NCI-H526 treated with DMSO at 0.1 percent for 48 hours (cell line): Measurements from ENCODE around the gene TTLL6.
"Not testable (repeated sequence)": the region's sequence is repeated elsewhere in the genome, so short reads cannot be mapped to it uniquely, and the experiment has no call there.

Source experiments
- DNase-seq: peaks from one replicate; lab custom pipeline; 2025; lab: John Stamatoyannopoulos, UW

The TTLL6 gene

DNA sequence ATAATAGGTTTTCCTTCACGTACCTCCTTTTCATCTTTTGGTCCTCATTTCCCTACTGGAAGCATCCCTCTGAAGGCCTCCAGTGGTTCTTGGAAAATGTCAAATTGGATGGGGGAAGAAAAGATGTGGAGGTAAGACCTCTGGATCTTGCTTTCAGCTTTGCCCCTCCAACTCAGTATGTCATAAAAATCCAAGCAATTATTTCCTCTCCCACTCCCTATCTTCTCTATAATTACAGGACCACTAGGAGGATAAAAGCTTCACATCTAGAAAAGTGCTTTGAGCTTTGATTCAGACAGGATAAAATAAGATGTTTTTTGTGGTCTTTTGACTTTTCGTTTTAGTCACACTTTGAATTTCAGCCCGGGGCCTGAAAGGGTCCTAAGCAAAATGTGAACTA is 1.7 kb downstream of the TTLL6 start:
- DNase-seq: no peak

DNA sequence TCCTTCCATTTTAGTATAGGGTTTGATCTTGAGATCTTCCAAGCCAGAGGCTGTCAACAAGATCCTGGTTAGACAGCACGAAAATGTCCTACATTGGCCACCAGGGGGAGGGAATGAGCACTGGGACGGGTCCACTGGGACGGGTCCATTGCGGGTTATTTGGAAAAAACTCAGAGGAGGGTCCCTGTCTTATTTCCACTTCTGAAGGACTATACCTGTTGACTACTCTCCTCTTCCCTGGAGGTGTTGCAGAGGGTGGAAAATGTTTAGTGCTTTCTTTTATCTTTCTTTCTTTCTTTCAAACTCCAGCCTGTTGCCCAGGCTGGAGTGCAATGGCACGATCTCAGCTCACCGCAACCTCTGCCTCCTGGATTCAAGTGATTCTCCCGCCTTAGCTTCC is 2.5 kb downstream of the TTLL6 start:
- DNase-seq: peak; percentile 23

DNA sequence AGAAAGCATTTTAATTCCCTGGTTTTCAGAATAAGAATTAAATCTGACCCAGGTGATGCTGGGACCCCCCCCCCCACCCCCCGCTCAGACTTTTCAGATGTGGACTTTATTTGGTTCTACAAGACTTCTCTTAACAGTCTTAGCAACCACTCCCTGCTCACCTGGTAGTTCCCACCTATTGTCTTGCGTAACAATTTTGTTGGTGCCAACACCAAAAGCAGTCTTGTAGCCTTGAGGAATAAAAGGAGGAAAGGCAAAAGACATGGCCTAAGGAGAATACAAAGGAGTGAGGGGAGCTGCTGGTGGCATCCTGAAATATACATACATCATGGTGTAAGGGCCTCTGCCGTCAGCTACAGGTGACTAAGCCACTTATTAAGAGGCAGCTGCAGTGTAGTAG is 5.0 kb downstream of the TTLL6 start:
- no peak for DNase-seq

DNA sequence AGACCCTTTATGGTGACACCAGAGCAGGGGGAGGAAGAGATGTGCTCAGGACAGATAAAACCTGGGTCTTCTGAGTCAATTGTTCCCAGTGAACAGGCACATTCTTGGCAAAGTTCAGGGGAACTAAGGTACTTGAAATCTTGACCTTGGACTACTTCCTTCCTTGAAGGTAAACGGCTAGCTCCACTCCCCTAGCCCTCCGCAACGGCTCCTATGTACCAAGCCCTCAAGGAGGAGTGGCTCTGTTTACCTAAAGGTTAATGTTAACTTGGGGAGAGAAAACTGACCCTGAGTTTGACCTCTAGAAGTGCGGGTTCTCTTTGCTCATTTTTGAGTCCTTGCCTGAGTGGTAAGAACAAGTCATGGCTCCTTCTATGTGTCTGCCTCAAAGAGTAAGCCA is 7.8 kb downstream of the TTLL6 start:
- no peak for DNase-seq

DNA sequence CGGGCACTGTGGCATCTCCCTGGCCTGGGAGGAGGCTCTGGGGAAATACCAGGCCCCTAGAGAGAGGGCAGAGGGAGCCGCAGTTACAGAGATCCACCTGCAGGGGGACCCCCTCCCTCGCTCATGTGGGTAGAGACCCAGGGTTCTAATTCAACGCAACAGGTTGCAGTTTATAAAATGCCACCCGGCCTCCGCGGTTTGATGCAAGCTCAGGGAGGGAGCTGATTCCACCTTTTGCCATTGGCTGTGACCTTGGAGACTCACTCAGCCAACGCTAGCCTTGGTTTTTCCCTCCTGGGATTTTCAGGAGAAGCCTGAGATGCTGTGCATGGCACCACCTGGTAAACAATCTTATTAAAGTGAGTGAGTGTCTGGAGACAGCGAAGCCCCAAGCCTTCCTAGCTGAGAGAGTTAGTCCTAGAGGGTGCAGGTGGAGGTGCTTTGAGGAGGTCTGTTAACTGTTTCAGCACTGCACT is 12.1 kb downstream of the TTLL6 start:
- peak; percentile 21 for DNase-seq

DNA sequence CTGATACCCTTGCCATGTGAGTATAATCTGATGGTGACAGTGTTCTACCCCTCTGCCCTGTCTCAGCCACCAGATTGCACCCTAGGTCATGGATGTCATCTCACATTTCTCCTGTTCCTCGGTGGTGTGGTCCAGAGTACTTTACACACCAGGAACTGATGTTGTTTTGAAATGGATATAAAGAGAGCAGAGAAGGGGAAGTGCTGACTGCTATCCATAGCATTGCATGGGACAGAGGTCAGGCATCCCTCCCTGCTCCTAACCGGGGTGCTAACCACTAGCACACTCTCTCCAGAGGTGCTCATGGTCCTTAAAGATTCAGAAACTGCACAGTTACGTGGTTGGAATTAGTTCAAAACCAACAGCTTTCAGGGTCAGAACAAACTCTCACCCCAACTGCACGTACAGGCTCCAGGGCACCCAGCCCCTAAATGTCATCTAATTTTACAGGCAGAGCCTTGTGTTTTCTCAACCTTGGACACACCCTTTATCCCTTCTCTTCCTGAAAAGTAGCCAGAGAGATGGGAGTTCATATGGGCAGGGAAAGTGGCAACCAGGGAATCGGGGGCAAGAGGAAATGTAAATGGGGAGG is 16.3 kb downstream of the TTLL6 start:
- no peak for DNase-seq

DNA sequence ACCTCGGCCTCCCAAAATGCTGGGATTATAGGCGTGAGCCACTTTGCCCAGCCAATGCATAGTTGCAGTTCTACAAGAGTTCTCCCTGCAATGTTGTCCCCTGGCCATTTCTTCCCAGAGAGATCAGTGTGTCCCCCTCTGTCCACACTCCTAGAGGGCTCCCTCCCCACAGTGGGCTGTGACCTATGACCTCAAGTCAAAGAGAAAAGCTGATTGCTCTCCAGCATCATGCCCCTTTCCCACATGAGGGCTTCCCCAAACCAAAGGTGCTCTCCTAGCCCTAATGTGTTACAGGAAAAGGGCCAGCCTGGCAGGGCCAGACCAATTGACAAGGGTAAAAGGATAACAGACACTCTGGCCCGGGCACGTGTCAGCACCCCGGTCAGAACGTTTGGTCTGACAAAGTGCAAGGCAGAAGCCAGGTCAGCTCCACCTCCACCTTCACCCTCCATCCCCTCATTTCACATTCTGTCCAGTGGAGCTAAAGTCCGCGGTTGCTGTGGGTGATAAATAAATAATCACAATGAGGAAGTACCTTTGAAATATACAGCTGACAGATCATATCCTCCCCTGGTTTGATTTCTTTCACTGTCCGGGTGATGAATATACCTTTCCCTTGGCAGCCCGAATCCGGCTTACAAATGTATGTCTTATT is 17.8 kb downstream of the TTLL6 start:
- no peak for DNase-seq

DNA sequence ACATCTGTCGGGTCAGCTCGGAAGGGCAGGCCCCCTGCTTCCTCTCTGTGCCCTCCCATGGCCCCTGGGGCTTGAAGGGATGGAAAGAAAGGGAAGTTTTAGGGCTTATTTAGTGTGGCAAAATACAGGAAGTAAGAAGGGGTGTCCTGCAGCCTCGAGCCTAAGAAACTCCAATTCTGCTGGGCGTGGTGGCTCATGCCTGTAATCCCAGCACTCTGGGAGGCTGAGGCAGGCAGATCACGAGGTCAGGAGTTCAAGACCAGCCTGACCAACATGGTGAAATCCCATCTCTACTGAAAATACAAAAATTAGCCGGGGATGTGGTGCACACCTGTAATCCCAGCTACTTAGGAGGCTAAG is 20.9 kb downstream of the TTLL6 start:
- DNase-seq: not testable (repeated sequence)

DNA sequence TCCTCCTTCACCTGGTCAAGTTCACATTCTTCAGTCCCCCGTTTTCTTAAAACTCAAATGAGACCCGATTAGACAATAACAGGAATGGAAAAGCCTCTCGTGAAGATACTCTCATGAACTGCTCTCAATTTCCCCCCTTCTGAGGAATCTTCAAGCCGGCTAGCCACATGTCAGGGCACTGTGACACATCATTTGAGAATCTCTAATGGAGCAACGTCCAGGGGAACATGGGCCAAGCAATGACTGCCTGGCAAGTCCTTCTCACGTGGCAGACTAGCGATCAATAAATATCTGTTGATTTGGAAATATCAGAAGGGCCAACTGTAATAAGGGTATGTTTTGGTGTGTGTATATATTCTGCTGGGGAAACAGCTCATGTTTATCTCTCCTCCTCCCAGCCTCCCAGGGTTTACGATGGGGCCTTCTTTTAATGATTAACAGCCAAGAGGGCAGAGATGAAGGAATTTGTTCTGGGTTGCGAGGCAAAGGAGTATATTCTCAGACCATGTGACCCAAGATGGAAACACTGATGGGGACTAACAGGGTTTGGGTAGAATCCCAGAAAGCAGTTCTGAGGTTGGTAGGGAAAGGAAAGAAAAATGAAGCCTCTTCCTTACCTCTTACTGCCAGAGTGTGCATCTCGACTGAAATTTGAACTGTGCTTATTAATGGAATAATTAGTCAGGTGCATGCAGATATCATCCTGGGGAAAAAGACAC is 21.4 kb downstream of the TTLL6 start:
- peak; percentile 15 for DNase-seq

DNA sequence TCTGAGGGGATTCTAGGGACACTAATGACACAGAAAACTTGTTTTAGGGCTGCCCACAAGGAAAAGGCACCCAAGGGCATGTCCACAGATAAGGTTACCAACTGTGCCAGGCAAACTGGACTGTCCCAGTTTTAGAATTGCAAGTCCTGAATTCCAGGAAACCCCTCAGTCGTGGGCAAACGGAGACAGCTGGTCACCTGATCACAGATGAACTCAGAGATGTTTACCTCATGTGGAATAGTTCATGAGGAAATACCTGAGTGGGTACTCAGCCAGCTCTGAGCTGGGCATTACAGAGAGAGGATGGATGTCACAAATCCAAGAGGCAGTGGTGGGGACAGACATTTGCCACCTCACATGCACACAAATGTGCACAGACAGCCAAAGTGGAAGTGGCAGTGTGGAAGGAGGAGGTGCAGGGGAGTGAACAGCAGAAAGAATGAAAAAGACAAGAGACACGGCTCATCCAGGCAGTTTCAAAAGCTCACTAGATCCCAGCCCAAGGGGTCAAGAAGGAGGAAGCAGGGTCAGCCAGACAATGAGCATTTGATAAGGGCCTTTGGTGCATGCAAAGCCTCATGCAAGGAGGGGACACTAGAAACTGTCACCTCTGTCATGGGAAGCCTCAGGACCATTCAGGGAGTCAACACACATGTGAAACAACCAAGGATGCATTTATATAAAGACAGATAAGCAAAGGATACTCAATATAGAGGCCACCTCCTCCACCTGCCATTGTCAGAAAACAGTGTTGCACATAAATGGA is 24.8 kb downstream of the TTLL6 start:
- no peak for DNase-seq

DNA sequence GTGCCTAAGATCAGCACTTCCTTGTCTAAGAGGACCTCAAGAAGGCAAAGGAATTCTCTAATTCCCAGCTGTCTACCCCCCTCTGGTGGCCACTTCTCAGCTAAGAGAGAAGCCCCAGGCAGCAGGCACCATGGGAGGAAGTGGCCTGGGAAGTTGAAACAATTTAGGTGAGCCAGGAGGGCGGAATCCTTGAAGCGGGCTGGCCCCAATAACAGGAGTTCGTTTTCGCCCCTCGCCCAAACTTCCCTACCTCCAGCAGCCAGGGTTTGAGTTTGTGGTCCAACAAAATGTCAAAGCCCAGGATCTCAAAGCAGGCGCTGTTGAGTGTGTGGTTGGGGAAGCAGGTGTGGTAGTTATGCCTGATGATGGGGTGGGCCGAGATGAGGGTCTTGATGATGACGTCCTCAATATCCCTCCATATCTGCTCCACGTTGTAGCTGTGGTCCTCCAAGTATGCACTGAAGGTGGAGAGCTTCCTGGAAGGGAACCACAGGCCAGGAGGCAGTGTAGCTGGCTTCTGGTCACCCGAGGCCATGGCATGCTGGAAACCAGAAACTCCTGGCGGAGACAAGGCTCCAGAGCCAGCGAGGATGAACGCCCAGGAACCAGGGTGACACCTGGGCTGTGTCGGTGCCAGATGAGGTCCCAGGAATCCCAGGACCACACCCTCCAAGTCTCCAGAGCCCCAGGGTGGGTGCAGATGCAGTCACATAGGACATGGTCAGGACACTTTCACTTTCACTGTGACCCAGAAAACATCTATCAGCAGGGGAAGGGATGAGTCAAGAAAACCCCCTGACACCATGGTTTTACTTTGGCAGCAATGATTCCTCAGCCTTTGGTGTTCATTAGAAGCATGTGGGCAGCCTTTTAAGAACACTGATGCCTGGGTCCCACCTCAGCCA is 25.6 kb downstream of the TTLL6 start:
- DNase-seq: peak; percentile 29

DNA sequence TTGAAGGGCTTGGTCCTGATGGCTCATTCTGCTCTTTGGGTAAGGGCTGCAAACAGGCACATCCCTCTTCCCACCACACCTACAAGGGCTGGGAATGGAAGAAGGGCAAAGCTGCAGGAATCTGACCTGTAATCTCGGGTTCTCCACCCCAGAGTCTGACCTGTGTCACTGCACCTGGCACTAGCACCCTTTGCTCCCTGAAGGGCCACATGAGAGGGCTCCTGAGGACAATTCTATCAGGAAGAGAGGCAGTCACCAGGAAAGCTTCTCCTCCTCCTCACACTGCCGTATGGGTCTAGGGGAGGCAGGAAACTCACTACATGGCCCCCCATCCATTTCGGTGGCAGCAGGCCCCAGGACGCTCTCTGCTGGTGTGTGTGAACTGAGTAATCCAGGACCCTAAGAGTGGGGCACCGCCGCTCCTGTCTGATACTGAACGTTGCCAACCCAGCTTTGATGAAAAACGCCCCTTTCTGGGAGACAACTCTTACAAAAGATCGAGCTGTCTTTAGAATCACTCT is 26.4 kb downstream of the TTLL6 start:
- DNase-seq: no peak

DNA sequence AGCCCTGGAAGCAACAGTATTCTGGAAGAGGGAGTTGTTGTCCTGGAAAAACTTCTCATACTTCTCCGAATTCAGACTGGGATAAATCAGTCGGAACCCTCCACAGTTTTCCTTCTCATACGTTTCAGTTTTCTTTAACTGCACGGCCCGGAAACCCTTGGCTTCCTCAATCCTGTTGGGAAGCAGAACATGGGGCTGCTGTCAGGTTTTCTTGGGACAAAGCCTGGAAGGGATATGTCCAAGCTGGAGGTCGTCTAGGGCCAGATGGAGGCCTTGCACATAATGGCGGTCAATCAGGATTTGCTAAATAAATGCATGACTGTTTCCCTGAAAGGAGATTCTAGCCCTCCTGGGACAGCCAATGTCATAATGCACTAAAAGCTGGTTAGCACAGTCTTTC is 29.2 kb downstream of the TTLL6 start:
- no peak for DNase-seq

DNA sequence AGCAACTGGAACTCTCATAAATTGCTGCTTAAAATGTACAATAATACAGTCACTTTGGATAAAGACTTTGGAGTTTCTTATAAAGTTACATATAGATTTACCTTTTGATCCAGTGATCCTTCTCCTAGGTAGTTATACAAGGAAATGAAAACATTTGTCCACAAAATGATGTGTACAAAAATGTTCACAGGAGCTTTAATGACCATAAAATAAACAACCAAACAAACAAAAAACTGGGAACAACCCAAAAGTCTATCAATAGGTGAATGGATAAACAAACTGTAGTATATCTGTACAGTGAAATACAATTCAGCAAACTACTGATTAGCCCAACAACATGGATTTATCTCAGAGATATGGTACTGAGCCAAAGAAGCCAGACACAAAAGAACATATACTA is 37.6 kb downstream of the TTLL6 start:
- no peak for DNase-seq

DNA sequence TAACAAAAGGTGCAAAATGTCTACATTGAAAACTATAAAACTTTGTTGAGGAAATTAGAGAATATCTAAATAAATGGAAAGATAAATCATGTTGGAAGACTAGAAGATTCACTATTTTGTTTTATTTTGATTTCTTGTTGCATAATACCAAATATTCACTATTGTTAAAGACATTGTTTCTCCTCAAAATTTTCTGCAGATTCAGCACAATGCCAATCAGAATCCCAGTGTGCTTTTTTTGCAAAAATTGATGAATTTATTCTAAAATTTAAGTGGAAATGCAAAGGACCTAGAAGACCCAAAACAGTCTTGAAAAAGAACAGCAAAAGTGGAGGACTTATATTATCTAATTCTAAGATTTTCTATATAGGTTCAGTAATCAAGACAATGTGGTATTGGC is 40.4 kb downstream of the TTLL6 start:
- no peak for DNase-seq

DNA sequence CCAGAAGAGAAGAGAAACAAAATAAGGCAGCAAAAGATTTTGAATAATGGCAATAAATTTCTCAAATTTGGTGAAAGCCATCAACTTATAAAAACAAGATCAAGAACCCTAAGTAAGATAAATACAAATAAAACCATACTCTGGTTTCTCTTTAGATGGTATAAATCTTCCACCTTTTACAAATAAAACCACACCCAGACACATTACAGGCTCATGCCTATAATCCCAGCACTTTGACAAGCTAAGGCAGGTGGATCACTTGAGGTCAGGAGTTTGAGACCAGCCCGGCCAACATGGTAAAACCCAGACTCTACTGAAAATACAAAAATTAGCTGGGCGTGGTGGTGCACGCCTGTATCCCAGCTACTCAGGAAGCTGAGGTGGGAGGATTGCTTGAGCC is 43.8 kb downstream of the TTLL6 start:
- no peak for DNase-seq

DNA sequence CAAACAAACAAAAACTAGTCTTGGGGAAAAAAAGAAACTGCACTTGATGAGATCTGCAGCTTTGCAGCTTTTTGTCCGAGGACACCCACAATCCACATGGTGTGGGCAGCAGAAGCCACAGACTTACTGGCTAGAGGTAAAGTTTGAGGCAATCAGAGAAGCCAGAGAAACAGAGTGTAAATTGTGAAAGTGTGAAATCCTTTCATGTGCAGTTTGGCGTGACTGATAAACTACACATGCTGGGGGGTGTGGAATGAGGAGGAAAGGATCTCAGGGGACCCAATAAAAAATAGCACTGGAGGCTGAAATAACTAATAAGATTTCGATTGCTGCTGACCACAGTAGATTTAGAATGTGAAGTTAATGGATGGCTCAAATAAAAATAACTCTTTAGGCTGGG is 46.1 kb downstream of the TTLL6 start:
- DNase-seq: no peak

DNA sequence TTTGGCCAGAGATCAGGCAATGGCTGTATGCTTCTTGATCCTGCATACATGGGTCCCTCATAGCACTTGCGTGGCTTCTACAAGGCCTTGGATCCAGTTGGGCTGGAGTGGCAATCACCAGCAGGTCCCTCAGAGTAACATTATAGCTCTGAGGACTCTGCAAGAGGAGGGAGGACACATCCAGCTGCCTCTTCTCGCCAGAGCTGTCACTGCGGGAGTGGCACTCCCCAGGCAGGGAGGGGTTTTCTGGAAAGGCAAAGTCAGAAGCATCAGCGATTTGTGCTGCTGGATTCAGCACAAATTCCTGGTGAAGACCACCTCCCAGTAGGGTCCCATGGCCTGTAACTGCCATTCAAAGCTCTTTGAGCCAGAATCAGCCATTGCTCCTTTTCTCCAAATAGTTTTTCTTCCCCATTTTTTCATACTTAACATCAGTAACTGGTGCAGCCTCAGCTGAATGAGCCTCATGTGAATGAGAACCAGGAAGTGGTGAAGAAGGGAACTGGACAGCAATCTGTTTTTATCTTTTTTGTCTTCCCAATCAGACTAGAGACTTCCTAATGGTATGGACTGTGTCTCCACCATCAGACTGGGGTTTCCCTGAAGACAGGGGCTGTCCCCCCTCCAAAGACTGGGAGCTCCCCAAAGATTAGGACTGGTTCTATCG is 47.9 kb downstream of the TTLL6 start:
- DNase-seq: no peak

DNA sequence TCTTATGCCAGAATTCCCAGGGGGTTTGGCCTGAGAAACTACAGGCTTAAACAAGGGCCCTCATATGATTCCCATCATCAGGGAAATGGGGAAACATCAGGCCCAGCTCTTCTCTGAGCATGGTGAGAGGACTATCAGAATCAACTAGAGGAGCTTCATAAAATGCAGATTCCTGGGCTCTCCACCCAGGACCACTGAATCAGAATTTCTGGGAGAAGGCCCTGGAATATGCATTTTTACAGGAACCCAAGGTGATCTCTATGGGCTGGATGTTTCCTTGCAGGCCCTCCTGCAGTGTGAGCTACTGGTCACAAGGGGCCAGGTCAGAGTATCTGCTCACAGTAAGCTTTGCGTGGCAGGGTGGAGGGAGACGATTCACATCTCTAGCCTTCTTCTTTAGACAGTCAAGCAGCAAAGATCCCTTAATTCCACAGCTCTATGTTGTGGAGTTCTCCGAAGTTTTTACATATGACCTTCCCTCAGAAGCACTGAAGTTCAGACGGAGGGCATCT is 49.7 kb downstream of the TTLL6 start:
- DNase-seq: no peak

DNA sequence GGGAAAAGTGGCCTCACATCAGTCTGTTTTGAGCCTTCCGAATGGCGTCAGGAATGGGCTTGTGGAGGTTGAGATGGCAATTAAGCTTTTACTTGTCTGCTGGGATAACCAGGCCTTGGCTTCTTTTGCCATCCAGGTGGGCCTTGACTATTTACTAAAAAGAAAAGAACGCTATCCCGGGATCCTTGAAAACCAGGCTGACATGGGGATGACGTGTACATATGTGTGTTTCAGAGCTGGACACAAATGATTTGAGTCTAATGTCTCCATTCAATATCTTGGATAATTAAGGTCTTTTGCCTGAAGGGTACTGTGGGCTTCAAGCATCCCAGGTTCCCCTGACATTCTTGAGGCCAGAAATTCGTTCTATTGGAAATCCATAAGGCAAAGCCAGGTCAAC is 55.9 kb downstream of the TTLL6 start:
- DNase-seq: no peak

DNA sequence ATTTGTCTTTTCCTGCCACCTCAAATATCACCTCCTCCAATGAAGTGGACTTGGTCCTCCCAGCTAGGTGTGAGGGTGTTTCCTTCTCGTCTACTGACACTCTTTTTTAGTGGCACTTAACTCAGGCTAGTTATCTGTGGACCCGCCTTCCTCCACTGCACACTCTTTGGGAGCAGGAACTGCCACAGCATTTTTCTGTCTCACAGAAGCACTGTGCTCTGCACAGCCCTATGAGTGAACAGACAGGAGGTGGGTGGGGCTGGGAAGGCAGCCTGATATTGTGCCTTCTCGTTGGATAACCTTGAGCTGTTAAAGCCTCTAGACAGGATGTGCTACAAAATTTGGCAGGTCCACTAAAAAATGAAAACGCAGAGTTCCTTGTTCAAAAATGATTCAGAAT is 56.6 kb downstream of the TTLL6 start:
- DNase-seq: no peak
